ENCODE measurements around the gene ANXA10.
"Not testable (repeated sequence)": the region's sequence is repeated elsewhere in the genome, so short reads cannot be mapped to it uniquely, and the experiment has no call there.

Gene ANXA10

GRCh38 chr4:168092176-168092712 is at the start of gene ANXA10:
Gene ANXA10, plus strand, starts transcription at chr4:168092537. Its CDS starts 164 bp downstream, at chr4:168092701.
- no peak for DNase-seq

GRCh38 chr4:168045354-168045753 is 47.0 kb upstream of the ANXA10 start:
- no peak for DNase-seq

- no peak for DNase-seq
Measured at GRCh38 chr4:168050002-168050401, 42.3 kb upstream of the ANXA10 start.

- DNase-seq: no peak
Measured at GRCh38 chr4:168051526-168051925, 40.8 kb upstream of the ANXA10 start.

- DNase-seq: no peak
Measured at GRCh38 chr4:168057412-168057811, 34.9 kb upstream of the ANXA10 start.

- no peak for DNase-seq
Measured at GRCh38 chr4:168059251-168059650, 33.1 kb upstream of the ANXA10 start.

- no peak for DNase-seq
Measured at GRCh38 chr4:168063031-168063430, 29.3 kb upstream of the ANXA10 start.

- DNase-seq: no peak
Measured at GRCh38 chr4:168070903-168071302, 21.4 kb upstream of the ANXA10 start.

- DNase-seq: no peak
Measured at GRCh38 chr4:168071304-168071703, 21.0 kb upstream of the ANXA10 start.

- no peak for DNase-seq
Measured at GRCh38 chr4:168074861-168075260, 17.5 kb upstream of the ANXA10 start.

GRCh38 chr4:168076989-168077725 is 15.2 kb upstream of the ANXA10 start:
- peak; percentile 65 for DNase-seq

- DNase-seq: no peak
Measured at GRCh38 chr4:168077726-168078239, 14.6 kb upstream of the ANXA10 start.

GRCh38 chr4:168082379-168082778 is 10.0 kb upstream of the ANXA10 start:
- no peak for DNase-seq

- DNase-seq: no peak
Measured at GRCh38 chr4:168095776-168096406, 3.6 kb downstream of the ANXA10 start.

- no peak for DNase-seq
Measured at GRCh38 chr4:168096407-168096784, 4.1 kb downstream of the ANXA10 start.

GRCh38 chr4:168097161-168097560 is 4.8 kb downstream of the ANXA10 start:
- DNase-seq: no peak

- no peak for DNase-seq
Measured at GRCh38 chr4:168098248-168098717, 5.9 kb downstream of the ANXA10 start.

GRCh38 chr4:168099195-168099594 is 6.9 kb downstream of the ANXA10 start:
- DNase-seq: no peak

- no peak for DNase-seq
Measured at GRCh38 chr4:168101026-168101425, 8.7 kb downstream of the ANXA10 start.

- no peak for DNase-seq
Measured at GRCh38 chr4:168102403-168102802, 10.1 kb downstream of the ANXA10 start.

- DNase-seq: no peak
Measured at GRCh38 chr4:168109527-168109926, 17.2 kb downstream of the ANXA10 start.

- DNase-seq: not testable (repeated sequence)
Measured at GRCh38 chr4:168113059-168113458, 20.7 kb downstream of the ANXA10 start.

- no peak for DNase-seq
Measured at GRCh38 chr4:168118116-168118655, 25.8 kb downstream of the ANXA10 start.

- no peak for DNase-seq
Measured at GRCh38 chr4:168119100-168119499, 26.8 kb downstream of the ANXA10 start.

All from femur (tissue), 1 donor.